ENCODE measurements around the gene ABAT. TPM values are rescaled to one million over a fixed set of nuclear protein-coding genes. Genes with fewer than 3 reads are reported as not detected.

ABAT gene
- total RNA-seq, 2 experiments from 2014 or later = 2.0 to 6.7 TPM

- Histone ChIP-seq H3K4me2 (ENCODE audit: low read length) (no peak overlapping the region), H3K4me3 (ENCODE audit: low read depth, low read length, poor library complexity, severe bottlenecking) (no peak overlapping the region), H2AFZ (ENCODE audit: low read length) (no peak overlapping the region), H4K20me1 (ENCODE audit: insufficient read depth, low read length) (no peaks in the 10 kb centered on the region), H3K9me3 (ENCODE audit: low read length) (no peaks in the 10 kb centered on the region), H3K27ac (ENCODE audit: low read depth, low read length, poor library complexity, severe bottlenecking) (no peak overlapping the region), H3K79me2 (ENCODE audit: insufficient read depth, low read depth, low read length) (no peaks in the 10 kb centered on the region), H3K4me1 (ENCODE audit: insufficient read depth, low read length, poor library complexity, severe bottlenecking) (no peaks in the 10 kb centered on the region), H3K9me2 (ENCODE audit: insufficient read depth, low read length) (no peaks in the 10 kb centered on the region), H3K36me3 (ENCODE audit: insufficient read depth, low read length) (no peaks in the 10 kb centered on the region)
- intact Hi-C loops (cut with micrococcal nuclease; ENCODE audit: unreplicated experiment) = no loop called here
- no peak for DNase-seq (ENCODE audit: low spot score)
- ChIA-PET CTCF (ENCODE audit: unreplicated experiment) (no interaction called here), POLR2A (no interaction called here)
- no peak for TF ChIP-seq EZH2phosphoT487 (IDR thresholded peaks at IDR 0.05; ENCODE audit: borderline replicate concordance, low read depth, low read length)
- TF ChIP-seq, protein P1, sequence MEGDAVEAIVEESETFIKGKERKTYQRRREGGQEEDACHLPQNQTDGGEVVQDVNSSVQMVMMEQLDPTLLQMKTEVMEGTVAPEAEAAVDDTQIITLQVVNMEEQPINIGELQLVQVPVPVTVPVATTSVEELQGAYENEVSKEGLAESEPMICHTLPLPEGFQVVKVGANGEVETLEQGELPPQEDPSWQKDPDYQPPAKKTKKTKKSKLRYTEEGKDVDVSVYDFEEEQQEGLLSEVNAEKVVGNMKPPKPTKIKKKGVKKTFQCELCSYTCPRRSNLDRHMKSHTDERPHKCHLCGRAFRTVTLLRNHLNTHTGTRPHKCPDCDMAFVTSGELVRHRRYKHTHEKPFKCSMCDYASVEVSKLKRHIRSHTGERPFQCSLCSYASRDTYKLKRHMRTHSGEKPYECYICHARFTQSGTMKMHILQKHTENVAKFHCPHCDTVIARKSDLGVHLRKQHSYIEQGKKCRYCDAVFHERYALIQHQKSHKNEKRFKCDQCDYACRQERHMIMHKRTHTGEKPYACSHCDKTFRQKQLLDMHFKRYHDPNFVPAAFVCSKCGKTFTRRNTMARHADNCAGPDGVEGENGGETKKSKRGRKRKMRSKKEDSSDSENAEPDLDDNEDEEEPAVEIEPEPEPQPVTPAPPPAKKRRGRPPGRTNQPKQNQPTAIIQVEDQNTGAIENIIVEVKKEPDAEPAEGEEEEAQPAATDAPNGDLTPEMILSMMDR (conservative IDR thresholded peaks at IDR 0.05; ENCODE audit: low read length) = no peak
- BruUV-seq (replicated peaks) = no TSS peak
Measured at GRCh38 chr16:8774208-8774607, 99.8 kb downstream of the ABAT start.

DNA sequence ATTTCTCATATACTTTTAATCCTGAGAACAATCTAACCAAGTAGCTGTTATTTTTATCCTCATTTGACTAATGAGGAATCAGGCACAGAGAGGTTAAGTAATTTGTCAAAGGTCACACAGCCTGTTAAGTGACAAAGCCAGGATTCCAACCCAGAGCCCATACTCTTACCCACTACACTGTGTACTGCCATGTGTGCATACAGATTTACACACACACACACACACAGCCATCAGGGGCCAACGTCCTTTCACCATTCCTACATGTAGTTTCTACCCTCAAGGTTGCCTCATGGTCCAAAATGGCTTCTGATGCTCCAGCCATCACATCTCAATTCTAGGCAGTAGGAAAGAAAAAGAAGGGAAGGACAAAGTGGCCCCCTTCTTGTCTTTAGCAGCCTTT lies 100.9 kb downstream of the ABAT start:
- H3K9me3 ChIP-seq (ENCODE audit: low read length) = no peaks in the 10 kb centered on the region
- H3K36me3 ChIP-seq (ENCODE audit: insufficient read depth, low read length) = no peaks in the 10 kb centered on the region
- H3K27ac ChIP-seq (ENCODE audit: low read depth, low read length, poor library complexity, severe bottlenecking) = no peak overlapping the region
- ChIA-PET POLR2A (no interaction called here), CTCF (ENCODE audit: unreplicated experiment) (no interaction called here)
- H3K4me3 ChIP-seq (ENCODE audit: low read depth, low read length, poor library complexity, severe bottlenecking) = no peak overlapping the region
- intact Hi-C loops (cut with micrococcal nuclease; ENCODE audit: unreplicated experiment) = no loop called here
- BruUV-seq (replicated peaks) = no TSS peak
- H3K4me1 ChIP-seq (ENCODE audit: insufficient read depth, low read length, poor library complexity, severe bottlenecking) = no peaks in the 10 kb centered on the region
- no peaks in the 10 kb centered on the region for H4K20me1 ChIP-seq (ENCODE audit: insufficient read depth, low read length)
- H3K79me2 ChIP-seq (ENCODE audit: insufficient read depth, low read depth, low read length) = no peaks in the 10 kb centered on the region
- no peak for DNase-seq (ENCODE audit: low spot score)
- no peaks in the 10 kb centered on the region for H3K9me2 ChIP-seq (ENCODE audit: insufficient read depth, low read length)
- no peak for TF ChIP-seq EZH2phosphoT487 (IDR thresholded peaks at IDR 0.05; ENCODE audit: borderline replicate concordance, low read depth, low read length)
- TF ChIP-seq, protein P1 (conservative IDR thresholded peaks at IDR 0.05; ENCODE audit: low read length) = no peak
- H3K4me2 ChIP-seq (ENCODE audit: low read length) = no peak overlapping the region
- H2AFZ ChIP-seq (ENCODE audit: low read length) = no peak overlapping the region

DNA sequence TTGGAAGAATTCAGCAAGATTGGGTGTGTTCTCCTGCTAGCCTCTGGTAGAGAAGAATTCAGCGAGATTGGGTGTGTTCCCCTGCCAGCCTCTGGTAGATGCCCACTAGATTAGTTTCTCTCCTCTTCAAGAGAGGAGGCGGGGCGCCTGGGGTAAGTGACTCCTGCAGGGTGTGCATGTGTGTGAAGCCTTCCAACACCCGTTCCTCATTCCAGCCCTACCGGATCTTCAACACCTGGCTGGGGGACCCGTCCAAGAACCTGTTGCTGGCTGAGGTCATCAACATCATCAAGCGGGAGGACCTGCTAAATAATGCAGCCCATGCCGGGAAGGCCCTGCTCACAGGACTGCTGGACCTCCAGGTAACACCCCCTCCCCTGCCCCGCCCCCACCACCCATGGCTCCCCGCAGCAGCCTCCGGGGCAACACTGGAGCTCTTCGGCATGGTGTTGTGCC lies 101.7 kb downstream of the ABAT start:
- no peak overlapping the region for H3K4me2 ChIP-seq (ENCODE audit: low read length)
- H3K9me2 ChIP-seq (ENCODE audit: insufficient read depth, low read length) = no peaks in the 10 kb centered on the region
- no peak for DNase-seq (ENCODE audit: low spot score)
- no peaks in the 10 kb centered on the region for H3K36me3 ChIP-seq (ENCODE audit: insufficient read depth, low read length)
- H3K4me3 ChIP-seq (ENCODE audit: low read depth, low read length, poor library complexity, severe bottlenecking) = no peak overlapping the region
- no peaks in the 10 kb centered on the region for H3K4me1 ChIP-seq (ENCODE audit: insufficient read depth, low read length, poor library complexity, severe bottlenecking)
- H3K27ac ChIP-seq (ENCODE audit: low read depth, low read length, poor library complexity, severe bottlenecking) = no peak overlapping the region
- intact Hi-C loops (cut with micrococcal nuclease; ENCODE audit: unreplicated experiment) = no loop called here
- no peaks in the 10 kb centered on the region for H3K9me3 ChIP-seq (ENCODE audit: low read length)
- H3K79me2 ChIP-seq (ENCODE audit: insufficient read depth, low read depth, low read length) = no peaks in the 10 kb centered on the region
- ChIA-PET CTCF (ENCODE audit: unreplicated experiment) (no interaction called here), POLR2A (no interaction called here)
- BruUV-seq (replicated peaks) = no TSS peak
- TF ChIP-seq, protein P1 (conservative IDR thresholded peaks at IDR 0.05; ENCODE audit: low read length) = no peak
- no peak for TF ChIP-seq EZH2phosphoT487 (IDR thresholded peaks at IDR 0.05; ENCODE audit: borderline replicate concordance, low read depth, low read length)
- H2AFZ ChIP-seq (ENCODE audit: low read length) = no peak overlapping the region
- H4K20me1 ChIP-seq (ENCODE audit: insufficient read depth, low read length) = no peaks in the 10 kb centered on the region

All from OCI-LY7 (cell line).